Measurements from ENCODE around the gene FEM1A. TPM values are rescaled to one million over a fixed set of nuclear protein-coding genes. Genes with fewer than 3 reads are reported as not detected.

FEM1A gene
- total and polyA plus RNA-seq, 2 of the 13 experiments (the other 11 are each of a cell fraction or from before 2014, with no cell fraction given): 3.2 to 10.8 TPM

GRCh38 chr19:4748589-4748988 is 42.9 kb upstream of the FEM1A start:
- Histone ChIP-seq H3K9ac (ENCODE audit: insufficient read depth, low read depth, low read length) (no peak overlapping the region), H3K27me3 (ENCODE audit: control insufficient read depth in 1 of 2, insufficient read depth in 2 of 2, low read length in 2 of 2) (peaks cover 0 to 33% of the 10 kb centered on the region in 2 experiments; a peak in 4 of 5 replicates), H3K4me1 (ENCODE audit: insufficient read depth, low read length) (peaks cover 19% of the 10 kb centered on the region), H2AFZ (ENCODE audit: low read length) (no peak overlapping the region), H3K4me2 (ENCODE audit: low read depth, low read length) (no peak overlapping the region), H3K36me3 (replicated peaks in 1 of 2; ENCODE audit: control insufficient read depth in 1 of 2, insufficient read depth in 2 of 2, low read length in 2 of 2) (no peaks in the 10 kb centered on the region), H3K79me2 (ENCODE audit: insufficient read depth, low read length) (no peaks in the 10 kb centered on the region), H3K9me3 (ENCODE audit: low read length) (no peaks in the 10 kb centered on the region), H3K27ac (ENCODE audit: extremely low read length, insufficient read depth, low read length) (no peak overlapping the region), H4K20me1 (ENCODE audit: insufficient read depth, low read length) (no peaks in the 10 kb centered on the region), H3K4me3 (replicated peaks in 1 of 3; ENCODE audit: insufficient read depth in 1 of 3, low read depth in 2 of 3, low read length in 3 of 3) (no peak overlapping the region)
- CTCF ChIA-PET (ENCODE audit: low intra/inter-chr PET ratio, low total read pairs): no interaction called here
- intact Hi-C loops (cut with micrococcal nuclease; ENCODE audit: unreplicated experiment): no loop called here
- WGBS (ENCODE audit: low lambda C conversion rate): 30% methylated on average over 9 of the region's 9 CpGs
- in situ Hi-C loops (cut with HindIII; ENCODE audit: extremely low pct_ligation_motif_present, low pct_unique_long_range_greater_than_20kb): no loop called here
- TF ChIP-seq SIN3B (IDR thresholded peaks at IDR 0.05; ENCODE audit: low read length) (no peak), TP53 (CRISPR knock-in tag; conservative IDR thresholded peaks at IDR 0.05) (no peak)
- TF ChIP-seq, protein P1, sequence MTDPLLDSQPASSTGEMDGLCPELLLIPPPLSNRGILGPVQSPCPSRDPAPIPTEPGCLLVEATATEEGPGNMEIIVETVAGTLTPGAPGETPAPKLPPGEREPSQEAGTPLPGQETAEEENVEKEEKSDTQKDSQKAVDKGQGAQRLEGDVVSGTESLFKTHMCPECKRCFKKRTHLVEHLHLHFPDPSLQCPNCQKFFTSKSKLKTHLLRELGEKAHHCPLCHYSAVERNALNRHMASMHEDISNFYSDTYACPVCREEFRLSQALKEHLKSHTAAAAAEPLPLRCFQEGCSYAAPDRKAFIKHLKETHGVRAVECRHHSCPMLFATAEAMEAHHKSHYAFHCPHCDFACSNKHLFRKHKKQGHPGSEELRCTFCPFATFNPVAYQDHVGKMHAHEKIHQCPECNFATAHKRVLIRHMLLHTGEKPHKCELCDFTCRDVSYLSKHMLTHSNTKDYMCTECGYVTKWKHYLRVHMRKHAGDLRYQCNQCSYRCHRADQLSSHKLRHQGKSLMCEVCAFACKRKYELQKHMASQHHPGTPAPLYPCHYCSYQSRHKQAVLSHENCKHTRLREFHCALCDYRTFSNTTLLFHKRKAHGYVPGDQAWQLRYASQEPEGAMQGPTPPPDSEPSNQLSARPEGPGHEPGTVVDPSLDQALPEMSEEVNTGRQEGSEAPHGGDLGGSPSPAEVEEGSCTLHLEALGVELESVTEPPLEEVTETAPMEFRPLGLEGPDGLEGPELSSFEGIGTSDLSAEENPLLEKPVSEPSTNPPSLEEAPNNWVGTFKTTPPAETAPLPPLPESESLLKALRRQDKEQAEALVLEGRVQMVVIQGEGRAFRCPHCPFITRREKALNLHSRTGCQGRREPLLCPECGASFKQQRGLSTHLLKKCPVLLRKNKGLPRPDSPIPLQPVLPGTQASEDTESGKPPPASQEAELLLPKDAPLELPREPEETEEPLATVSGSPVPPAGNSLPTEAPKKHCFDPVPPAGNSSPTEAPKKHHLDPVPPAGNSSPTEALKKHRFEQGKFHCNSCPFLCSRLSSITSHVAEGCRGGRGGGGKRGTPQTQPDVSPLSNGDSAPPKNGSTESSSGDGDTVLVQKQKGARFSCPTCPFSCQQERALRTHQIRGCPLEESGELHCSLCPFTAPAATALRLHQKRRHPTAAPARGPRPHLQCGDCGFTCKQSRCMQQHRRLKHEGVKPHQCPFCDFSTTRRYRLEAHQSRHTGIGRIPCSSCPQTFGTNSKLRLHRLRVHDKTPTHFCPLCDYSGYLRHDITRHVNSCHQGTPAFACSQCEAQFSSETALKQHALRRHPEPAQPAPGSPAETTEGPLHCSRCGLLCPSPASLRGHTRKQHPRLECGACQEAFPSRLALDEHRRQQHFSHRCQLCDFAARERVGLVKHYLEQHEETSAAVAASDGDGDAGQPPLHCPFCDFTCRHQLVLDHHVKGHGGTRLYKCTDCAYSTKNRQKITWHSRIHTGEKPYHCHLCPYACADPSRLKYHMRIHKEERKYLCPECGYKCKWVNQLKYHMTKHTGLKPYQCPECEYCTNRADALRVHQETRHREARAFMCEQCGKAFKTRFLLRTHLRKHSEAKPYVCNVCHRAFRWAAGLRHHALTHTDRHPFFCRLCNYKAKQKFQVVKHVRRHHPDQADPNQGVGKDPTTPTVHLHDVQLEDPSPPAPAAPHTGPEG (CRISPR knock-in tag; IDR thresholded peaks at IDR 0.05): no peak
- BruUV-seq (replicated peaks): no TSS peak
- POLR2A ChIA-PET: no interaction called here
- DNase-seq (ENCODE audit: low spot score) (no peak), FAIRE-seq (no peak), ATAC-seq (no peak)
